PC-3 (cell line): ENCODE measurements around the gene SUV39H1. TPM values are rescaled to one million over a fixed set of nuclear protein-coding genes. Genes with fewer than 3 reads are reported as not detected.

Experiments
- ATAC-seq: fragments of 200-7000 bp; cut with Tn5 transposase; 2 replicates; pipeline ENCODE4 v1.9.1; 2020; ENCODE audit warnings: mild to moderate bottlenecking, moderate library complexity
- BruUV-seq: library from RNA; stranded (reverse); fragments of 400-500 nt; replicated peaks from 2 replicates; lab custom pipeline; 2021; lab: Mats Ljungman, UMichigan
- CTCF ChIA-PET: fragments of 300-600 bp; sonication (Branson Sonifier 250); formaldehyde crosslinking; loops from one replicate; lab custom pipeline; 2022; ENCODE audit warnings: antibody characterized with exemption; lab: Charles Lee
- POLR2A ChIA-PET: fragments of 300-600 bp; sonication (Branson Sonifier 250); formaldehyde crosslinking; loops from one replicate; lab custom pipeline; 2022; ENCODE audit warnings: antibody characterized with exemption; ENCODE audit not compliant: unreplicated experiment; lab: Charles Lee
- DNase-seq: peaks from one replicate; pipeline ENCODE4 v3.0.0-alpha.2; 2015
- H2AFZ ChIP-seq: fragments of 300-600 bp; sonication (generic); 2 replicates; pipeline ENCODE4 v1.6.0; 2016; ENCODE audit warnings: antibody characterized with exemption, low read length
- H3F3A ChIP-seq: fragments of 300-600 bp; sonication (generic); one replicate; pipeline ENCODE4 v1.6.0; 2017; ENCODE audit warnings: antibody characterized with exemption, low read length, control low read depth, mild to moderate bottlenecking; ENCODE audit not compliant: unreplicated experiment
- H3K27ac ChIP-seq: fragments of 300-600 bp; sonication (generic); 2 replicates; pipeline ENCODE4 v1.5.1; 2016; ENCODE audit warnings: mild to moderate bottlenecking, low read length
- H3K27me3 ChIP-seq: fragments of 300-600 bp; sonication (generic); 2 replicates; pipeline ENCODE4 v1.6.1; 2016; ENCODE audit warnings: low read length, mixed read lengths
- H3K36me3 ChIP-seq: fragments of 300-600 bp; sonication (generic); 2 replicates; pipeline ENCODE4 v1.6.1; 2016; ENCODE audit warnings: low read depth, mixed run types, low read length, mixed read lengths
- H3K4me1 ChIP-seq: fragments of 300-600 bp; sonication (generic); 2 replicates; pipeline ENCODE4 v1.5.1; 2016; ENCODE audit warnings: low read length; ENCODE audit not compliant: insufficient read depth
- H3K4me2 ChIP-seq: fragments of 300-600 bp; sonication (generic); 2 replicates; pipeline ENCODE4 v1.6.0; 2016; ENCODE audit warnings: low read length
- H3K4me3 ChIP-seq: fragments of 300-600 bp; sonication (generic); 2 replicates; pipeline ENCODE4 v1.5.1; 2016; ENCODE audit warnings: mild to moderate bottlenecking, low read length, mixed read lengths
- H3K79me2 ChIP-seq: fragments of 300-600 bp; sonication (generic); 2 replicates; pipeline ENCODE4 v1.6.1; 2017; ENCODE audit warnings: low read length, mixed read lengths
- H3K9ac ChIP-seq: fragments of 300-600 bp; sonication (generic); 2 replicates; pipeline ENCODE4 v1.6.0; 2016; ENCODE audit warnings: mild to moderate bottlenecking, low read length
- H3K9me2 ChIP-seq: fragments of 300-600 bp; sonication (generic); replicated peaks from 2 replicates; pipeline ENCODE4 v1.6.1; 2016; ENCODE audit warnings: mixed run types, low read length, mixed read lengths
- H3K9me3 ChIP-seq: fragments of 300-600 bp; sonication (generic); 2 replicates; pipeline ENCODE4 v1.6.1; 2016; ENCODE audit warnings: low read length, mixed read lengths
- H4K20me1 ChIP-seq: fragments of 300-600 bp; sonication (generic); 2 replicates; pipeline ENCODE4 v1.6.1; 2016; ENCODE audit warnings: low read length, mixed read lengths
- CTCF ChIP-seq: fragments of 300-600 bp; sonication (generic); conservative IDR thresholded peaks from 2 replicates; pipeline ENCODE4 v1.5.1; 2017; ENCODE audit warnings: antibody characterized with exemption, low read depth, mild to moderate bottlenecking, low read length
- EZH2 ChIP-seq: fragments of 300-600 bp; sonication (generic); IDR thresholded peaks from one replicate; pipeline ENCODE4 v1.6.1; 2017; ENCODE audit warnings: antibody characterized with exemption, mild to moderate bottlenecking, low read length; ENCODE audit not compliant: unreplicated experiment
- EZH2phosphoT487 ChIP-seq: fragments of 300-600 bp; sonication (generic); IDR thresholded peaks from 2 replicates; pipeline ENCODE4 v1.6.1; 2018; ENCODE audit warnings: mild to moderate bottlenecking, antibody characterized with exemption, low read length, borderline replicate concordance
- intact Hi-C: fragments of 100-400 bp; cut with micrococcal nuclease; formaldehyde crosslinking; loops from 2 replicates; pipeline ENCODE4 v1.9.0; 2023
- total RNA-seq: library from RNA; depleted of rRNA; stranded (reverse); fragments of >200 nt; gene quantifications from 2 replicates; pipeline ENCODE4 v1.2.3, GENCODE V29; 2014

SUV39H1 gene
- total RNA-seq, 1 experiment from 2014 or later: 22.3 TPM

DNA sequence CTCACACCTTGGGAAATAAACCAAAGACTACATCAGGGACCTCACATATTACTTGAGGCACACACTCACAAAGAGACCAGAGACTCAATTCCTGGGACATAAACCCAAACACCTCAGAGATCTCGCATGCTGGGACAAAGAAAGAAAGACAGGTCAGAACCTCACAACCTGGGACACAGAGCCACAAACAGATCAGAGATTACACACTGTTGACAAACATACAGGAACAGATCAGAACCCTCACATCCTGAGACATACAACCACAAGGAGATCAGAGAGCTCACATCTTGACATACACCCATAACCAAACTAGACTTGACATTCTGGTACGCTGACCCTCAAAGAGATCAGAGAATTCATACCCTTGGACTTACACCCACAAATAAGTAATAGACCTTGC lies 17.3 kb downstream of the SUV39H1 start:
- intact Hi-C loops: no loop called here
- no peak for TF ChIP-seq EZH2phosphoT487
- TF ChIP-seq CTCF: no peak
- TF ChIP-seq EZH2: no peak
- H4K20me1 ChIP-seq: no peaks in the 10 kb centered on the region
- BruUV-seq: no TSS peak
- ChIA-PET CTCF (no interaction called here), POLR2A (interaction anchor here (0.6 kb wide), 1 partner anchor 37 kb away, joined by 4 read pairs; no protein-coding TSS in a partner anchor)
- no peak overlapping the region for H3K4me3 ChIP-seq
- no peaks in the 10 kb centered on the region for H3K36me3 ChIP-seq
- H3K27me3 ChIP-seq: no peaks in the 10 kb centered on the region
- H3F3A ChIP-seq: no peaks in the 10 kb centered on the region
- H3K4me2 ChIP-seq: no peak overlapping the region
- no peaks in the 10 kb centered on the region for H3K9me3 ChIP-seq
- peaks cover 17% of the 10 kb centered on the region; the same call in 1 of the 2 replicates for H3K4me1 ChIP-seq
- ATAC-seq (no peak), DNase-seq (no peak)
- H3K27ac ChIP-seq: no peak overlapping the region
- H3K9ac ChIP-seq: no peak overlapping the region
- H3K9me2 ChIP-seq: no peaks in the 10 kb centered on the region
- H2AFZ ChIP-seq: no peak overlapping the region
- no peaks in the 10 kb centered on the region for H3K79me2 ChIP-seq

- Histone ChIP-seq H3K4me2 (no peak overlapping the region), H4K20me1 (no peaks in the 10 kb centered on the region), H3K4me1 (peaks cover 17% of the 10 kb centered on the region; the same call in 1 of the 2 replicates), H3K79me2 (no peaks in the 10 kb centered on the region), H3F3A (no peaks in the 10 kb centered on the region), H3K9me3 (no peaks in the 10 kb centered on the region), H3K36me3 (no peaks in the 10 kb centered on the region), H3K9ac (no peak overlapping the region), H3K27ac (peak overlapping the region; percentile 18; the same call in 1 of the 2 replicates), H3K9me2 (no peaks in the 10 kb centered on the region), H3K4me3 (no peak overlapping the region), H2AFZ (no peak overlapping the region), H3K27me3 (no peaks in the 10 kb centered on the region)
- BruUV-seq: no TSS peak
- DNase-seq (peak; percentile 4), ATAC-seq (peak; percentile 20; the same call in 1 of the 2 replicates)
- CTCF ChIA-PET: no interaction called here
- TF ChIP-seq CTCF (no peak), EZH2 (no peak), EZH2phosphoT487 (no peak)
- POLR2A ChIA-PET: no interaction called here
- intact Hi-C loops: no loop called here
These were observed 18.0 kb downstream of the SUV39H1 start for GRCh38 chrX:48714573-48714972.

GRCh38 chrX:48715072-48715471 lies 18.5 kb downstream of the SUV39H1 start:
- Histone ChIP-seq H3K4me3 (no peak overlapping the region), H3K79me2 (no peaks in the 10 kb centered on the region), H3K27me3 (no peaks in the 10 kb centered on the region), H3K9me2 (no peaks in the 10 kb centered on the region), H4K20me1 (no peaks in the 10 kb centered on the region), H3K27ac (peak overlapping the region; percentile 18; the same call in 1 of the 2 replicates), H3K9me3 (no peaks in the 10 kb centered on the region), H3K4me2 (no peak overlapping the region), H3F3A (no peaks in the 10 kb centered on the region), H3K4me1 (peaks cover 17% of the 10 kb centered on the region; the same call in 1 of the 2 replicates), H3K9ac (no peak overlapping the region; the same call in 1 of the 2 replicates), H2AFZ (no peak overlapping the region), H3K36me3 (no peaks in the 10 kb centered on the region)
- POLR2A ChIA-PET: no interaction called here
- TF ChIP-seq CTCF (no peak), EZH2phosphoT487 (no peak), EZH2 (no peak)
- BruUV-seq: no TSS peak
- ATAC-seq (no peak), DNase-seq (peak; percentile 31)
- intact Hi-C loops: no loop called here
- CTCF ChIA-PET: no interaction called here
